ENCODE results near the gene PMP22.

Gene PMP22

DNA sequence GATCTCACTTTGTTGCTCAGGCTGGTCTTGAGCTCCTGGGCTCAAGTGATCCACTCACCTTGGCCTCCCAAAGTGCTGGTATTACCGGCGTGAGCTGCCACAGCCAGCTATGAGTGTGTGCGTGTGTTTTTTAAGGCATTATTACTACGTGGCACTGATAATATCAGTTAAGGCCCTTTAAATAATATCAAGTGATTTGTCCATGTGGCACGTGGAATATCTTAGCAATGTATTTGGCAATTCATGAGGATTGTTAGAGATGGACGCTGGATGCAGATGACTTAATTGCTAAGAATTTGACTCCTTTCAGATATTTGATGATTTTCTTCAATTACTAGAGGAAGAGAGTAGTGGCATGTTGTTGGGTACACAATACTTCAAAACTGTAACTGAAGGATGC is 25.5 kb upstream of the PMP22 start:
- no peaks in the 10 kb centered on the region for H3K36me3 ChIP-seq (ENCODE audit: control insufficient read depth in 1 of 2, insufficient read depth in 2 of 2, low read length in 2 of 2)
- no peak overlapping the region for H3K27ac ChIP-seq (ENCODE audit: low read length)
- H3K4me3 ChIP-seq (ENCODE audit: low read depth in 1 of 2, low read length in 2 of 2), result no peak overlapping the region
- H3K4me1 ChIP-seq (ENCODE audit: control insufficient read depth in 1 of 2, insufficient read depth in 2 of 2, low read length in 2 of 2), result peaks cover 0 to 5% of the 10 kb centered on the region in 2 donors
- no peaks in the 10 kb centered on the region for H3K27me3 ChIP-seq (ENCODE audit: low read depth, low read length)
- H3K9me3 ChIP-seq (ENCODE audit: control insufficient read depth in 1 of 2, low read length in 2 of 2), result no peaks in the 10 kb centered on the region

GRCh38 chr17:15289285-15290183 is 24.4 kb upstream of the PMP22 start:
- Histone ChIP-seq H3K4me3 (ENCODE audit: low read depth in 1 of 2, low read length in 2 of 2) (no peak overlapping the region), H3K27ac (ENCODE audit: low read length) (no peak overlapping the region), H3K9me3 (ENCODE audit: control insufficient read depth in 1 of 2, low read length in 2 of 2) (no peaks in the 10 kb centered on the region), H3K36me3 (ENCODE audit: control insufficient read depth in 1 of 2, insufficient read depth in 2 of 2, low read length in 2 of 2) (no peaks in the 10 kb centered on the region), H3K4me1 (ENCODE audit: control insufficient read depth in 1 of 2, insufficient read depth in 2 of 2, low read length in 2 of 2) (peaks cover 0 to 5% of the 10 kb centered on the region in 2 donors), H3K27me3 (ENCODE audit: low read depth, low read length) (no peaks in the 10 kb centered on the region)

- no peak overlapping the region for H3K4me3 ChIP-seq (ENCODE audit: low read depth in 1 of 2, low read length in 2 of 2)
- no peak overlapping the region for H3K27ac ChIP-seq (ENCODE audit: low read length)
- H3K4me1 ChIP-seq (ENCODE audit: control insufficient read depth in 1 of 2, insufficient read depth in 2 of 2, low read length in 2 of 2), result peaks cover 0 to 5% of the 10 kb centered on the region in 2 donors
- H3K27me3 ChIP-seq (ENCODE audit: low read depth, low read length), result no peaks in the 10 kb centered on the region
- H3K36me3 ChIP-seq (ENCODE audit: control insufficient read depth in 1 of 2, insufficient read depth in 2 of 2, low read length in 2 of 2), result no peaks in the 10 kb centered on the region
- H3K9me3 ChIP-seq (ENCODE audit: control insufficient read depth in 1 of 2, low read length in 2 of 2), result no peaks in the 10 kb centered on the region
These were observed 23.7 kb upstream of the PMP22 start for GRCh38 chr17:15288859-15289258.

GRCh38 chr17:15287538-15288267 is 22.6 kb upstream of the PMP22 start:
- Histone ChIP-seq H3K4me3 (ENCODE audit: low read depth in 1 of 2, low read length in 2 of 2) (peak overlapping the region in 1 of 2 donors; percentile 4), H3K36me3 (ENCODE audit: control insufficient read depth in 1 of 2, insufficient read depth in 2 of 2, low read length in 2 of 2) (no peaks in the 10 kb centered on the region), H3K9me3 (ENCODE audit: control insufficient read depth in 1 of 2, low read length in 2 of 2) (no peaks in the 10 kb centered on the region), H3K4me1 (ENCODE audit: control insufficient read depth in 1 of 2, insufficient read depth in 2 of 2, low read length in 2 of 2) (peaks cover 0 to 5% of the 10 kb centered on the region in 2 donors), H3K27me3 (ENCODE audit: low read depth, low read length) (no peaks in the 10 kb centered on the region), H3K27ac (ENCODE audit: low read length) (no peak overlapping the region)

- H3K4me3 ChIP-seq (ENCODE audit: low read depth in 1 of 2, low read length in 2 of 2), result no peak overlapping the region
- H3K27me3 ChIP-seq (ENCODE audit: low read depth, low read length), result no peaks in the 10 kb centered on the region
- H3K27ac ChIP-seq (ENCODE audit: low read length), result no peak overlapping the region
- no peaks in the 10 kb centered on the region for H3K9me3 ChIP-seq (ENCODE audit: control insufficient read depth in 1 of 2, low read length in 2 of 2)
- peaks cover 0 to 5% of the 10 kb centered on the region in 2 donors for H3K4me1 ChIP-seq (ENCODE audit: control insufficient read depth in 1 of 2, insufficient read depth in 2 of 2, low read length in 2 of 2)
- no peaks in the 10 kb centered on the region for H3K36me3 ChIP-seq (ENCODE audit: control insufficient read depth in 1 of 2, insufficient read depth in 2 of 2, low read length in 2 of 2)
These were observed 20.3 kb upstream of the PMP22 start for GRCh38 chr17:15285466-15285865.

GRCh38 chr17:15284537-15284936 is 19.4 kb upstream of the PMP22 start:
- Histone ChIP-seq H3K27ac (ENCODE audit: low read length) (no peak overlapping the region), H3K9me3 (ENCODE audit: control insufficient read depth in 1 of 2, low read length in 2 of 2) (no peaks in the 10 kb centered on the region), H3K4me3 (ENCODE audit: low read depth in 1 of 2, low read length in 2 of 2) (no peak overlapping the region), H3K4me1 (ENCODE audit: control insufficient read depth in 1 of 2, insufficient read depth in 2 of 2, low read length in 2 of 2) (peaks cover 0 to 5% of the 10 kb centered on the region in 2 donors), H3K36me3 (ENCODE audit: control insufficient read depth in 1 of 2, insufficient read depth in 2 of 2, low read length in 2 of 2) (no peaks in the 10 kb centered on the region), H3K27me3 (ENCODE audit: low read depth, low read length) (no peaks in the 10 kb centered on the region)

DNA sequence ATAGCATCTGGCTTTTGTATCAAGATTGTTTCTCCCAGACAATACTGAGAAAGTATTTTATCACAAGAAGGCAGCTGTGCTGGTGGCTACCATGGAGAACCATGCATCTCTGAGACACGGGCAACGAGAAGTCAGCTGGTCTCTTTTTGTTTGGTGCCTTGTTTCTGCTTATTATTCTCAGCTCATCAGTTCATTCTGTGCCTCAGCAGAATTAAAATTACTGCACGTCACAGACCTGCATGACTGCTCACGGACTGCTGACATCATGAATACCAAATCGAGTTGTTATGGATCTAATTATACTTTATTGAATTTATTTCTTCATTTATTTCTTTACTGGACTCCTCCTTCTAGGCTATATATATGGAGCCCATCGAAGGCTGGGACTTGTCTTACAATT is 19.0 kb upstream of the PMP22 start:
- H3K27me3 ChIP-seq (ENCODE audit: low read depth, low read length), result no peaks in the 10 kb centered on the region
- H3K36me3 ChIP-seq (ENCODE audit: control insufficient read depth in 1 of 2, insufficient read depth in 2 of 2, low read length in 2 of 2), result no peaks in the 10 kb centered on the region
- H3K9me3 ChIP-seq (ENCODE audit: control insufficient read depth in 1 of 2, low read length in 2 of 2), result no peaks in the 10 kb centered on the region
- H3K4me3 ChIP-seq (ENCODE audit: low read depth in 1 of 2, low read length in 2 of 2), result no peak overlapping the region
- peaks cover 0 to 5% of the 10 kb centered on the region in 2 donors for H3K4me1 ChIP-seq (ENCODE audit: control insufficient read depth in 1 of 2, insufficient read depth in 2 of 2, low read length in 2 of 2)
- no peak overlapping the region for H3K27ac ChIP-seq (ENCODE audit: low read length)

DNA sequence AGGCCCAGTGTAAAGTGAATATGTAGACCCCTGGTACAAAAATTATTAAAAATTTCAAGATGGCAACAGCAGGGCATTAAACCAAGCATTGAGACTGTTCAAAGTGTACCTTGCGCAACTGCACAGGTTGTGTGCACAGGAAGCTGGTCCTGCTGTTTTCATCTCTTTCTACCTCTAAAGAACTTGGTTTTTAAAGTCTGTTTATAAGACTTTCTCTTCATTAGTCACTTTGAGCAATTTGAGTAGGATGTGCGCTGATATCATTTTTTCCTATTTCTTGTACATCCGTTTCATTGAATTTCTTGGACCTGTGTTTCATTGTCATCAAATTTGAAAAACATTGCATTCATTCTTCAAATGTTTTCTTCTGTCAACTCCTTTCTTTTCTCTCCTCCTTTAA is 16.8 kb upstream of the PMP22 start:
- H3K4me3 ChIP-seq (ENCODE audit: low read depth in 1 of 2, low read length in 2 of 2), result no peak overlapping the region

DNA sequence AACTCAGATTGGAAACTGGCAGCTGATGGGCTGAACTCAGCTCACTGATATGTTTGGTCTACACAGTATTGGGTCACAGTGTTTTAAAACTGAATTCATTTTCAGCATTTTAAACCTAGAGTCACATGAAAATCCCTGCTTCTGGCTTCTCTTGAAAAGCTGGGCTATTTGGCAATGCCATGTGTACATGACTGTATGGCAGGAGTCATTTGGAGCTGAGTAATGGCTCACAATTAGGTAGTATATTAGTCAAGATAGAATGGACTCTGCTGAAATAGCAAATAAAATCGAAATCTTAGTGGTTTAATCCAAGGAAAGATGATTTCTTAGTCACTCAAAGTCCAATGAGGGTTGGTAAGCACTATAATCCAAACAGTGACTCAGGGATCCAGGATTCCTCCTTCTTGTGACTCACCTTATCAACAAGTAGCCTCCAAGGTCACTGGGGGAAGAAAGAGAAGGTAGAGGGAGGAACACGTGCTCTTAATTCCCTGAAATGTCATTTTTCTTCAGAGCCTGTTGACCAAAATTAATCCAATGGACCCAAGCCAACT is 13.9 kb upstream of the PMP22 start:
- H3K9me3 ChIP-seq (ENCODE audit: control insufficient read depth in 1 of 2, low read length in 2 of 2), result no peaks in the 10 kb centered on the region
- H3K27ac ChIP-seq (ENCODE audit: low read length), result peak overlapping the region; percentile 4
- no peaks in the 10 kb centered on the region for H3K27me3 ChIP-seq (ENCODE audit: low read depth, low read length)
- H3K4me3 ChIP-seq (ENCODE audit: low read depth in 1 of 2, low read length in 2 of 2), result peak overlapping the region in 1 of 2 donors; percentile 15
- no peaks in the 10 kb centered on the region for H3K36me3 ChIP-seq (ENCODE audit: control insufficient read depth in 1 of 2, insufficient read depth in 2 of 2, low read length in 2 of 2)
- H3K4me1 ChIP-seq (ENCODE audit: control insufficient read depth in 1 of 2, insufficient read depth in 2 of 2, low read length in 2 of 2), result no peaks in the 10 kb centered on the region

More for the DNA sequence above, 16.8 kb upstream of the PMP22 start:
- Histone ChIP-seq H3K4me1 (ENCODE audit: control insufficient read depth in 1 of 2, insufficient read depth in 2 of 2, low read length in 2 of 2) (no peaks in the 10 kb centered on the region), H3K27me3 (ENCODE audit: low read depth, low read length) (no peaks in the 10 kb centered on the region), H3K9me3 (ENCODE audit: control insufficient read depth in 1 of 2, low read length in 2 of 2) (no peaks in the 10 kb centered on the region), H3K27ac (ENCODE audit: low read length) (no peak overlapping the region), H3K36me3 (ENCODE audit: control insufficient read depth in 1 of 2, insufficient read depth in 2 of 2, low read length in 2 of 2) (no peaks in the 10 kb centered on the region)

- Histone ChIP-seq H3K4me1 (ENCODE audit: control insufficient read depth in 1 of 2, insufficient read depth in 2 of 2, low read length in 2 of 2) (no peaks in the 10 kb centered on the region), H3K27me3 (ENCODE audit: low read depth, low read length) (no peaks in the 10 kb centered on the region), H3K27ac (ENCODE audit: low read length) (peak overlapping the region; percentile 4), H3K9me3 (ENCODE audit: control insufficient read depth in 1 of 2, low read length in 2 of 2) (no peaks in the 10 kb centered on the region), H3K4me3 (ENCODE audit: low read depth in 1 of 2, low read length in 2 of 2) (peak overlapping the region in 1 of 2 donors; percentile 15), H3K36me3 (ENCODE audit: control insufficient read depth in 1 of 2, insufficient read depth in 2 of 2, low read length in 2 of 2) (peaks cover 0 to 3% of the 10 kb centered on the region in 2 donors)
These were observed 13.3 kb upstream of the PMP22 start for GRCh38 chr17:15278380-15278779.

GRCh38 chr17:15274017-15274416 is 8.9 kb upstream of the PMP22 start:
- Histone ChIP-seq H3K4me3 (ENCODE audit: low read depth in 1 of 2, low read length in 2 of 2) (no peak overlapping the region), H3K27me3 (ENCODE audit: low read depth, low read length) (no peaks in the 10 kb centered on the region), H3K36me3 (ENCODE audit: control insufficient read depth in 1 of 2, insufficient read depth in 2 of 2, low read length in 2 of 2) (peaks cover 0 to 4% of the 10 kb centered on the region in 2 donors), H3K27ac (ENCODE audit: low read length) (peak overlapping the region; percentile 28), H3K4me1 (ENCODE audit: control insufficient read depth in 1 of 2, insufficient read depth in 2 of 2, low read length in 2 of 2) (peaks cover 0 to 6% of the 10 kb centered on the region in 2 donors), H3K9me3 (ENCODE audit: control insufficient read depth in 1 of 2, low read length in 2 of 2) (no peaks in the 10 kb centered on the region)
